Muscle layer of duodenum (tissue), 2 donors: ENCODE measurements around the gene SMCHD1.
A peak's percentile ranks its signal among the peaks of the same experiment; 100 is the strongest.

Source experiments
- H3K27ac ChIP-seq: one replicate; pipeline ENCODE4 v1.7.0; 2013; ENCODE audit warnings: mild to moderate bottlenecking, low read length
- H3K27me3 ChIP-seq: one replicate; pipeline ENCODE4 v1.7.0; 2013; ENCODE audit warnings: low read depth, mild to moderate bottlenecking, control low read depth, low read length
- H3K36me3 ChIP-seq, 2 donors: one replicate each; pipeline ENCODE4 v1.7.0; 2013; ENCODE audit warnings: low read length in 2 of 2, control low read depth in 1 of 2, mild to moderate bottlenecking in 1 of 2; ENCODE audit not compliant: insufficient read depth in 2 of 2, control insufficient read depth in 1 of 2
- H3K4me1 ChIP-seq, 2 donors: one replicate each; pipeline ENCODE4 v1.7.0; 2013; ENCODE audit warnings: low read length in 2 of 2, mild to moderate bottlenecking in 2 of 2, control low read depth in 1 of 2, moderate library complexity in 1 of 2; ENCODE audit not compliant: insufficient read depth in 2 of 2, control insufficient read depth in 1 of 2
- H3K4me3 ChIP-seq, 2 donors: one replicate each; pipeline ENCODE4 v1.7.0; 2013; ENCODE audit warnings: low read length in 2 of 2, low read depth in 1 of 2, mild to moderate bottlenecking in 1 of 2
- H3K9me3 ChIP-seq, 2 donors: one replicate each; pipeline ENCODE4 v1.7.0; 2013; ENCODE audit warnings: low read length in 2 of 2, control low read depth in 1 of 2, mild to moderate bottlenecking in 1 of 2; ENCODE audit not compliant: control insufficient read depth in 1 of 2
- donor health status: healthy.

The SMCHD1 gene

GRCh38 chr18:2655178-2655953 is at the start of gene SMCHD1:
Gene SMCHD1, plus strand, starts transcription at chr18:2655726. Its CDS starts 350 bp downstream, at chr18:2656076.
- Histone ChIP-seq H3K27me3 (no peaks in the 10 kb centered on the region), H3K9me3 (no peaks in the 10 kb centered on the region), H3K4me3 (peak within 1 kb of the TSS; percentile 90 to 96), H3K36me3 (no peaks in the 10 kb centered on the region), H3K27ac (peak within 1 kb of the TSS; percentile 96), H3K4me1 (peaks cover 12 to 16% of the 10 kb centered on the region in 2 donors)

- Histone ChIP-seq H3K27me3 (no peaks in the 10 kb centered on the region), H3K4me3 (no peak overlapping the region), H3K9me3 (no peaks in the 10 kb centered on the region), H3K27ac (no peak overlapping the region), H3K4me1 (no peaks in the 10 kb centered on the region), H3K36me3 (no peaks in the 10 kb centered on the region)
These were observed 49.2 kb upstream of the SMCHD1 start for GRCh38 chr18:2606335-2606734.

- H3K4me1 ChIP-seq: no peaks in the 10 kb centered on the region
- no peaks in the 10 kb centered on the region for H3K27me3 ChIP-seq
- no peaks in the 10 kb centered on the region for H3K36me3 ChIP-seq
- no peaks in the 10 kb centered on the region for H3K9me3 ChIP-seq
- H3K4me3 ChIP-seq: no peak overlapping the region
- no peak overlapping the region for H3K27ac ChIP-seq
These were observed 45.9 kb upstream of the SMCHD1 start for GRCh38 chr18:2609604-2610003.

GRCh38 chr18:2610549-2610948 is 45.0 kb upstream of the SMCHD1 start:
- Histone ChIP-seq H3K4me3 (no peak overlapping the region), H3K27me3 (no peaks in the 10 kb centered on the region), H3K36me3 (no peaks in the 10 kb centered on the region), H3K4me1 (no peaks in the 10 kb centered on the region), H3K27ac (no peak overlapping the region), H3K9me3 (no peaks in the 10 kb centered on the region)

GRCh38 chr18:2612996-2613395 is 42.5 kb upstream of the SMCHD1 start:
- Histone ChIP-seq H3K9me3 (no peaks in the 10 kb centered on the region), H3K4me3 (no peak overlapping the region), H3K4me1 (no peaks in the 10 kb centered on the region), H3K27me3 (no peaks in the 10 kb centered on the region), H3K27ac (no peak overlapping the region), H3K36me3 (no peaks in the 10 kb centered on the region)

GRCh38 chr18:2617401-2617998 is 38.0 kb upstream of the SMCHD1 start:
- Histone ChIP-seq H3K27ac (no peak overlapping the region), H3K36me3 (no peaks in the 10 kb centered on the region), H3K4me1 (no peaks in the 10 kb centered on the region), H3K9me3 (no peaks in the 10 kb centered on the region), H3K4me3 (no peak overlapping the region), H3K27me3 (no peaks in the 10 kb centered on the region)

GRCh38 chr18:2618009-2618408 is 37.5 kb upstream of the SMCHD1 start:
- Histone ChIP-seq H3K9me3 (no peaks in the 10 kb centered on the region), H3K36me3 (no peaks in the 10 kb centered on the region), H3K4me1 (no peaks in the 10 kb centered on the region), H3K27ac (no peak overlapping the region), H3K27me3 (no peaks in the 10 kb centered on the region), H3K4me3 (no peak overlapping the region)

GRCh38 chr18:2625217-2625616 is 30.3 kb upstream of the SMCHD1 start:
- H3K4me3 ChIP-seq: no peak overlapping the region
- H3K4me1 ChIP-seq: no peaks in the 10 kb centered on the region
- H3K27me3 ChIP-seq: no peaks in the 10 kb centered on the region
- H3K27ac ChIP-seq: no peak overlapping the region
- H3K9me3 ChIP-seq: no peaks in the 10 kb centered on the region
- H3K36me3 ChIP-seq: no peaks in the 10 kb centered on the region

- no peaks in the 10 kb centered on the region for H3K36me3 ChIP-seq
- H3K9me3 ChIP-seq: no peaks in the 10 kb centered on the region
- no peak overlapping the region for H3K27ac ChIP-seq
- H3K27me3 ChIP-seq: no peaks in the 10 kb centered on the region
- H3K4me3 ChIP-seq: no peak overlapping the region
- H3K4me1 ChIP-seq: no peaks in the 10 kb centered on the region
These were observed 27.7 kb upstream of the SMCHD1 start for GRCh38 chr18:2627821-2628276.

- Histone ChIP-seq H3K27me3 (no peaks in the 10 kb centered on the region), H3K4me1 (no peaks in the 10 kb centered on the region), H3K4me3 (no peak overlapping the region), H3K36me3 (no peaks in the 10 kb centered on the region), H3K9me3 (no peaks in the 10 kb centered on the region), H3K27ac (no peak overlapping the region)
These were observed 26.5 kb upstream of the SMCHD1 start for GRCh38 chr18:2629003-2629402.

- no peaks in the 10 kb centered on the region for H3K27me3 ChIP-seq
- no peaks in the 10 kb centered on the region for H3K4me1 ChIP-seq
- H3K4me3 ChIP-seq: no peak overlapping the region
- H3K9me3 ChIP-seq: no peaks in the 10 kb centered on the region
- H3K27ac ChIP-seq: no peak overlapping the region
- no peaks in the 10 kb centered on the region for H3K36me3 ChIP-seq
These were observed 19.9 kb upstream of the SMCHD1 start for GRCh38 chr18:2635586-2635985.
